ENCODE measurements around the gene GDF7. TPM values are rescaled to one million over a fixed set of nuclear protein-coding genes. Genes with fewer than 3 reads are reported as not detected.

GDF7 gene
- total RNA-seq, 4 donors from 2014 or later, result 0.12 to 1.1 (median 0.25) TPM

- TF ChIP-seq, protein P1, sequence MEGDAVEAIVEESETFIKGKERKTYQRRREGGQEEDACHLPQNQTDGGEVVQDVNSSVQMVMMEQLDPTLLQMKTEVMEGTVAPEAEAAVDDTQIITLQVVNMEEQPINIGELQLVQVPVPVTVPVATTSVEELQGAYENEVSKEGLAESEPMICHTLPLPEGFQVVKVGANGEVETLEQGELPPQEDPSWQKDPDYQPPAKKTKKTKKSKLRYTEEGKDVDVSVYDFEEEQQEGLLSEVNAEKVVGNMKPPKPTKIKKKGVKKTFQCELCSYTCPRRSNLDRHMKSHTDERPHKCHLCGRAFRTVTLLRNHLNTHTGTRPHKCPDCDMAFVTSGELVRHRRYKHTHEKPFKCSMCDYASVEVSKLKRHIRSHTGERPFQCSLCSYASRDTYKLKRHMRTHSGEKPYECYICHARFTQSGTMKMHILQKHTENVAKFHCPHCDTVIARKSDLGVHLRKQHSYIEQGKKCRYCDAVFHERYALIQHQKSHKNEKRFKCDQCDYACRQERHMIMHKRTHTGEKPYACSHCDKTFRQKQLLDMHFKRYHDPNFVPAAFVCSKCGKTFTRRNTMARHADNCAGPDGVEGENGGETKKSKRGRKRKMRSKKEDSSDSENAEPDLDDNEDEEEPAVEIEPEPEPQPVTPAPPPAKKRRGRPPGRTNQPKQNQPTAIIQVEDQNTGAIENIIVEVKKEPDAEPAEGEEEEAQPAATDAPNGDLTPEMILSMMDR (IDR thresholded peaks at IDR 0.05), result no peak
- ATAC-seq (ENCODE audit: low FRiP score) (no peak), DNase-seq (ENCODE audit: low spot score) (no peak)
These were observed 61.3 kb downstream of the GDF7 start for GRCh38 chr2:20728114-20728758.

Other genes with a start within 250 kb of the GDF7 start
- gene RHOB, start 220.1 kb upstream of the GDF7 start, total RNA-seq, result 1,000 to 10,000 TPM in 3 of 4 donors, 100 to 1,000 TPM in 1; 917 to 1,730 (median 1,246) TPM
- gene HS1BP3, start 16.0 kb upstream of the GDF7 start, total RNA-seq, result 10 to 100 TPM; 17.7 to 30.3 (median 22.8) TPM
- gene LDAH, start 156.0 kb downstream of the GDF7 start, total RNA-seq, result 10 to 100 TPM in 2 of 4 donors, 1 to 10 TPM in 2; 8.2 to 14.1 (median 10.9) TPM

Data from omental fat pad (tissue), 4 donors.